KMS-11 (cell line): ENCODE results near the gene RFTN2.

Experiments used
- H2AFZ ChIP-seq: fragments of 200-600 bp; sonication (generic); 2 replicates; pipeline ENCODE4 v1.6.1; 2016; ENCODE audit warnings: antibody characterized with exemption, mixed run types, low read depth
- H3K27ac ChIP-seq: fragments of 200-600 bp; sonication (generic); 2 replicates; pipeline ENCODE4 v1.6.1; 2016; ENCODE audit warnings: mild to moderate bottlenecking, mixed run types
- H3K27me3 ChIP-seq: fragments of 200-600 bp; sonication (generic); 2 replicates; pipeline ENCODE4 v1.6.1; 2017; ENCODE audit warnings: mild to moderate bottlenecking, low read depth, mixed run types, moderate library complexity; ENCODE audit not compliant: insufficient read depth
- H3K36me3 ChIP-seq: fragments of 200-600 bp; sonication (generic); 2 replicates; pipeline ENCODE4 v1.6.1; 2017; ENCODE audit warnings: mild to moderate bottlenecking, mixed run types; ENCODE audit not compliant: insufficient read depth
- H3K4me1 ChIP-seq: fragments of 200-600 bp; sonication (generic); 2 replicates; pipeline ENCODE4 v1.6.1; 2016; ENCODE audit warnings: mild to moderate bottlenecking, low read depth, mixed run types; ENCODE audit not compliant: poor library complexity, severe bottlenecking
- H3K4me2 ChIP-seq: fragments of 200-600 bp; sonication (generic); 2 replicates; pipeline ENCODE4 v1.7.0; 2016; ENCODE audit warnings: mild to moderate bottlenecking, mixed run types
- H3K4me3 ChIP-seq: fragments of 200-600 bp; sonication (generic); IDR thresholded peaks from 2 replicates; pipeline ENCODE4 v1.6.1; 2017; ENCODE audit warnings: low read depth, low read length, mixed read lengths; ENCODE audit not compliant: insufficient read depth
- H3K79me2 ChIP-seq: fragments of 200-600 bp; sonication (generic); 2 replicates; pipeline ENCODE4 v1.6.1; 2016; ENCODE audit warnings: low read depth, mixed run types; ENCODE audit not compliant: insufficient read depth
- H3K9ac ChIP-seq: fragments of 200-600 bp; sonication (generic); 2 replicates; pipeline ENCODE4 v1.6.1; 2016; ENCODE audit warnings: mild to moderate bottlenecking, mixed run types
- H4K20me1 ChIP-seq: fragments of 200-600 bp; sonication (generic); 2 replicates; pipeline ENCODE4 v1.6.1; 2016; ENCODE audit warnings: mild to moderate bottlenecking, mixed run types; ENCODE audit not compliant: insufficient read depth
- CTCF ChIP-seq: fragments of 200-600 bp; sonication (generic); conservative IDR thresholded peaks from 2 replicates; pipeline ENCODE4 v1.6.1; 2017; ENCODE audit warnings: low read depth, mild to moderate bottlenecking, antibody characterized with exemption, low read length, moderate library complexity, mixed read lengths

The RFTN2 gene

DNA sequence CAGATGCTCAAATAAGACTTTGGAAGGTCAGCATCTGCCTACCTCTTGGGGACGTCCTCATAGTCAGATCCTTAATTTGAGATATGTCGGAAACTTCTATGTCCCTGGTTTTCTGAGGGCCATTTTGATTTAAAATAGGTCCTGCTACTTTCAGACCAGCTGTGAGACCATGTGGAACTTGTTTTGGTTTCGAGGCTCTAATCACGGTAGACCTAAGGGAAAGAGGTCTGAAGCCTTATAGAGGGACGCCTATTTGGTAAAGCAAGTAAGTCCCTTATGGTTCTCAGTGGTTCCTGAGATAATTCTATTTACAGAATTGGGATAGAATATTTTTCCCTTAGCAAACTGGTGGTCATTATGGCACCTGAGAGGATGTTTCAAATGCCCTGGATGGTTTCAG is 75.1 kb downstream of the RFTN2 start:
- H4K20me1 ChIP-seq, result no peaks in the 10 kb centered on the region
- H3K27ac ChIP-seq, result no peak overlapping the region
- no peak overlapping the region for H2AFZ ChIP-seq
- H3K36me3 ChIP-seq, result no peaks in the 10 kb centered on the region
- no peak overlapping the region for H3K9ac ChIP-seq
- TF ChIP-seq CTCF, result no peak
- no peak overlapping the region for H3K4me3 ChIP-seq
- no peaks in the 10 kb centered on the region for H3K79me2 ChIP-seq
- no peak overlapping the region for H3K4me2 ChIP-seq
- H3K4me1 ChIP-seq, result no peaks in the 10 kb centered on the region
- no peaks in the 10 kb centered on the region for H3K27me3 ChIP-seq

DNA sequence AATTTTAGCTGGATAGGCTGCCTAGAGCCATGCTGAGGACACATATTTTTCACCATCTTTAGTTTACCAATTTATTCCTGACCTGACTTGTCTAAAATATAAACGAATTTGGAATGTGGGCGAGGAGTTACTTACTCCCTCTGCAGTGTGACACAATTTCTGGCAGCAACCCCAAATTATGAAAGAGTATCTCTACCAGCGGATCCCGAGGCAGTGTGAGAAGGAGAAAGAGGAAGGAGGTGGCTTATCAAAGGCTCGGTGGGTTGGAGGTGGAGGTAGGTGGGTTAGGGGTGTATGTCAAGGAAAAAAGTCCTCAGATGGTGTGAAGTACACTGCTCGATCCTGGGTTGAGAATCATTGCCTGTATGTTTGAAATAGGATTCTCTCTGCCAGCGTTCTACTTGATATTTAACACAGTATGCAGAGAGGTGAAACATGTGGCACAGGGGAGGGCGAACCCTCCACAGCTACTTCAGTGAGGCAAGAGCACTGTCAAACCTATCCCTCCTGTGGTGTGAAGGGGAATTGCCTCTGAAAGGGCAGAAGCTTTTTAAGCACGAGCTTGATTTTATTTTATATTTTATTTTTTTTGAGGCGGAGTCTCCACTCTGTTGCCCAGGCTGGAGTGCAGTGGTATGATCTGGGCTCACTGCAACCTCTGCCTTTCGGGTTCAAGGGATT is 76.0 kb downstream of the RFTN2 start:
- Histone ChIP-seq H2AFZ (no peak overlapping the region), H3K9ac (no peak overlapping the region), H3K4me1 (no peaks in the 10 kb centered on the region), H3K27me3 (no peaks in the 10 kb centered on the region), H3K4me2 (no peak overlapping the region), H4K20me1 (no peaks in the 10 kb centered on the region), H3K4me3 (no peak overlapping the region), H3K27ac (no peak overlapping the region), H3K36me3 (no peaks in the 10 kb centered on the region), H3K79me2 (no peaks in the 10 kb centered on the region)
- 0 out of 2 replicates have a peak, but pooled peaks have one; percentile 14 for TF ChIP-seq CTCF

- Histone ChIP-seq H3K4me2 (no peak overlapping the region), H3K79me2 (no peaks in the 10 kb centered on the region), H3K9ac (no peak overlapping the region), H3K27me3 (no peaks in the 10 kb centered on the region), H3K36me3 (no peaks in the 10 kb centered on the region), H3K4me3 (no peak overlapping the region), H3K27ac (no peak overlapping the region), H2AFZ (no peak overlapping the region), H3K4me1 (no peaks in the 10 kb centered on the region), H4K20me1 (no peaks in the 10 kb centered on the region)
- no peak for TF ChIP-seq CTCF
Measured at GRCh38 chr2:197598450-197598849, 76.9 kb downstream of the RFTN2 start.

DNA sequence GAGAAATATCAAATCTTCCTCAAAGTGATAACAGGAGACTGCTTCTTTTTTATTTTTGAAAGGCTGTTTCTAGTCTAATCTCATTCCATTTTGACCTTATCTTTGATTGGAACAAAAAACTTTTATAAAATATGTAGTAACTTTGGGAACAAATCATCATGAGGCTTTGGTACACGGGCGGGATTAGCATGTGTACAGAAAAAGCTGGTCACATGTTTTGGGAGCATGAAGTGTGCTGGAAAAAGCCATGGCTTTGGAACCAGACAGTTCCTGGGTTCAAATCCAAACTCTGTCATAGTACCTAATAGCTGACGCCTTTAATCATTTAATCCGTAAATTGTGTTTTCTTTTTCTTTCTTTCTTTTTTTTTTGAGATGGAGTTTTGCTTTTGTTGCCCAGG is 78.2 kb downstream of the RFTN2 start:
- Histone ChIP-seq H3K4me3 (no peak overlapping the region), H3K9ac (no peak overlapping the region), H3K4me1 (no peaks in the 10 kb centered on the region), H3K36me3 (no peaks in the 10 kb centered on the region), H3K27ac (no peak overlapping the region), H2AFZ (no peak overlapping the region), H3K79me2 (no peaks in the 10 kb centered on the region), H3K4me2 (no peak overlapping the region), H3K27me3 (no peaks in the 10 kb centered on the region), H4K20me1 (no peaks in the 10 kb centered on the region)
- TF ChIP-seq CTCF, result no peak
